ENCODE data around the gene NPB. TPM values are rescaled to one million over a fixed set of nuclear protein-coding genes. Genes with fewer than 3 reads are reported as not detected.

NPB gene
- total and polyA plus RNA-seq, 4 donors = 1.1 to 4.4 (median 3.0) TPM

Other genes with a start within 250 kb of the NPB start
- 1 to 10 TPM in 1 of 2 donors, not detected in 1; 3.7 TPM for gene PDE6G, start 245.7 kb upstream of the NPB start, total RNA-seq
- gene PDE6G, start 245.7 kb upstream of the NPB start, polyA plus RNA-seq (ENCODE audit: insufficient read length in 2 of 2) = 1 to 10 TPM; 1.9 to 2.0 TPM
- gene OXLD1, start 235.6 kb upstream of the NPB start, total RNA-seq = 10 to 100 TPM; 10.1 to 35.6 TPM
- gene OXLD1, start 235.6 kb upstream of the NPB start, polyA plus RNA-seq (ENCODE audit: insufficient read length in 2 of 2) = 10 to 100 TPM; 20.9 to 27.1 TPM
- gene CCDC137, start 235.5 kb upstream of the NPB start, total RNA-seq = 10 to 100 TPM in 1 of 2 donors, 1 to 10 TPM in 1; 3.9 to 11.9 TPM
- gene CCDC137, start 235.5 kb upstream of the NPB start, polyA plus RNA-seq (ENCODE audit: insufficient read length in 2 of 2) = 10 to 100 TPM; 21.1 to 25.9 TPM
- gene ARL16, start 218.4 kb upstream of the NPB start, total RNA-seq = 10 to 100 TPM; 43.2 to 57.1 TPM
- gene ARL16, start 218.4 kb upstream of the NPB start, polyA plus RNA-seq (ENCODE audit: insufficient read length in 2 of 2) = 10 to 100 TPM; 64.8 to 69.1 TPM
- gene HGS, start 218.2 kb upstream of the NPB start, total RNA-seq = 10 to 100 TPM; 37.9 to 66.7 TPM
- gene HGS, start 218.2 kb upstream of the NPB start, polyA plus RNA-seq (ENCODE audit: insufficient read length in 2 of 2) = 100 to 1,000 TPM; 107 to 128 TPM
- 10 to 100 TPM in 1 of 2 donors, 1 to 10 TPM in 1; 9.2 to 10.7 TPM for gene MRPL12, start 198.9 kb upstream of the NPB start, total RNA-seq
- gene MRPL12, start 198.9 kb upstream of the NPB start, polyA plus RNA-seq (ENCODE audit: insufficient read length in 2 of 2) = 10 to 100 TPM; 74.5 to 76.0 TPM
- 10 to 100 TPM in 1 of 2 donors, 1 to 10 TPM in 1; 6.1 to 10.4 TPM for gene SLC25A10, start 190.0 kb upstream of the NPB start, total RNA-seq
- 10 to 100 TPM; 14.1 to 15.2 TPM for gene SLC25A10, start 190.0 kb upstream of the NPB start, polyA plus RNA-seq (ENCODE audit: insufficient read length in 2 of 2)
- gene GCGR, start 98.1 kb upstream of the NPB start, total RNA-seq = under 1 TPM; 0.50 to 0.99 TPM
- gene GCGR, start 98.1 kb upstream of the NPB start, polyA plus RNA-seq (ENCODE audit: insufficient read length in 2 of 2) = 1 to 10 TPM in 1 of 2 donors, not detected in 1; 1.3 TPM
- gene MCRIP1, start 68.9 kb upstream of the NPB start, total RNA-seq = 100 to 1,000 TPM in 1 of 2 donors, 10 to 100 TPM in 1; 51.0 to 146 TPM
- 100 to 1,000 TPM; 216 to 234 TPM for gene MCRIP1, start 68.9 kb upstream of the NPB start, polyA plus RNA-seq (ENCODE audit: insufficient read length in 2 of 2)
- under 1 TPM in 1 of 2 donors, not detected in 1; 0.17 TPM for gene PPP1R27, start 67.2 kb upstream of the NPB start, total RNA-seq
- gene PPP1R27, start 67.2 kb upstream of the NPB start, polyA plus RNA-seq (ENCODE audit: insufficient read length in 2 of 2) = under 1 TPM in 1 of 2 donors, not detected in 1; 0.18 TPM
- 100 to 1,000 TPM; 143 to 443 TPM for gene P4HB, start 41.7 kb upstream of the NPB start, total RNA-seq
- 100 to 1,000 TPM; 254 to 311 TPM for gene P4HB, start 41.7 kb upstream of the NPB start, polyA plus RNA-seq (ENCODE audit: insufficient read length in 2 of 2)
- gene ARHGDIA, start 30.9 kb upstream of the NPB start, total RNA-seq = 100 to 1,000 TPM in 1 of 2 donors, 10 to 100 TPM in 1; 46.6 to 158 TPM
- 100 to 1,000 TPM; 318 to 319 TPM for gene ARHGDIA, start 30.9 kb upstream of the NPB start, polyA plus RNA-seq (ENCODE audit: insufficient read length in 2 of 2)
- gene ALYREF, start 10.7 kb upstream of the NPB start, total RNA-seq = 10 to 100 TPM; 54.6 to 77.1 TPM
- gene ALYREF, start 10.7 kb upstream of the NPB start, polyA plus RNA-seq (ENCODE audit: insufficient read length in 2 of 2) = 10 to 100 TPM; 77.4 to 84.5 TPM
- gene ANAPC11, start 10.5 kb upstream of the NPB start, total RNA-seq = 100 to 1,000 TPM in 1 of 2 donors, 10 to 100 TPM in 1; 53.8 to 120 TPM
- gene ANAPC11, start 10.5 kb upstream of the NPB start, polyA plus RNA-seq (ENCODE audit: insufficient read length in 2 of 2) = 100 to 1,000 TPM; 142 to 144 TPM
- gene PCYT2, start 9.2 kb downstream of the NPB start, total RNA-seq = 10 to 100 TPM; 31.4 to 36.4 TPM
- 10 to 100 TPM; 62.9 to 67.4 TPM for gene PCYT2, start 9.2 kb downstream of the NPB start, polyA plus RNA-seq (ENCODE audit: insufficient read length in 2 of 2)
- gene SIRT7, start 15.9 kb downstream of the NPB start, total RNA-seq = 10 to 100 TPM in 1 of 2 donors, 1 to 10 TPM in 1; 5.8 to 11.8 TPM
- 10 to 100 TPM; 18.9 to 24.2 TPM for gene SIRT7, start 15.9 kb downstream of the NPB start, polyA plus RNA-seq (ENCODE audit: insufficient read length in 2 of 2)
- 10 to 100 TPM; 10.8 to 13.0 TPM for gene MAFG, start 25.5 kb downstream of the NPB start, total RNA-seq
- gene MAFG, start 25.5 kb downstream of the NPB start, polyA plus RNA-seq (ENCODE audit: insufficient read length in 2 of 2) = 10 to 100 TPM; 21.5 to 24.2 TPM
- gene PYCR1, start 35.1 kb downstream of the NPB start, total RNA-seq = 10 to 100 TPM; 37.0 to 52.0 TPM
- 10 to 100 TPM; 47.2 to 56.8 TPM for gene PYCR1, start 35.1 kb downstream of the NPB start, polyA plus RNA-seq (ENCODE audit: insufficient read length in 2 of 2)
- 1 to 10 TPM in 1 of 2 donors, under 1 TPM in 1; 0.44 to 2.0 TPM for gene MYADML2, start 45.0 kb downstream of the NPB start, total RNA-seq
- gene MYADML2, start 45.0 kb downstream of the NPB start, polyA plus RNA-seq (ENCODE audit: insufficient read length in 2 of 2) = 1 to 10 TPM; 2.2 to 2.9 TPM
- gene NOTUM, start 58.9 kb downstream of the NPB start, total RNA-seq = 1 to 10 TPM in 1 of 2 donors, under 1 TPM in 1; 0.89 to 3.0 TPM
- gene NOTUM, start 58.9 kb downstream of the NPB start, polyA plus RNA-seq (ENCODE audit: insufficient read length in 2 of 2) = 1 to 10 TPM in 1 of 2 donors, under 1 TPM in 1; 0.82 to 1.4 TPM
- gene ASPSCR1, start 75.4 kb downstream of the NPB start, total RNA-seq = 10 to 100 TPM; 22.3 to 42.8 TPM
- gene ASPSCR1, start 75.4 kb downstream of the NPB start, polyA plus RNA-seq (ENCODE audit: insufficient read length in 2 of 2) = 10 to 100 TPM; 38.9 to 53.7 TPM
- gene CENPX, start 120.6 kb downstream of the NPB start, total RNA-seq = 10 to 100 TPM; 37.0 to 56.3 TPM
- gene CENPX, start 120.6 kb downstream of the NPB start, polyA plus RNA-seq (ENCODE audit: insufficient read length in 2 of 2) = 10 to 100 TPM; 70.4 to 71.9 TPM
- gene LRRC45, start 121.1 kb downstream of the NPB start, total RNA-seq = 10 to 100 TPM in 1 of 2 donors, 1 to 10 TPM in 1; 8.2 to 16.9 TPM
- gene LRRC45, start 121.1 kb downstream of the NPB start, polyA plus RNA-seq (ENCODE audit: insufficient read length in 2 of 2) = 10 to 100 TPM; 22.1 to 26.4 TPM
- 10 to 100 TPM; 51.7 to 58.4 TPM for gene RAC3, start 129.4 kb downstream of the NPB start, total RNA-seq
- gene RAC3, start 129.4 kb downstream of the NPB start, polyA plus RNA-seq (ENCODE audit: insufficient read length in 2 of 2) = 100 to 1,000 TPM; 212 to 214 TPM
- 10 to 100 TPM; 44.3 to 94.5 TPM for gene DCXR, start 135.5 kb downstream of the NPB start, total RNA-seq
- gene DCXR, start 135.5 kb downstream of the NPB start, polyA plus RNA-seq (ENCODE audit: insufficient read length in 2 of 2) = 100 to 1,000 TPM; 144 to 145 TPM
- 10 to 100 TPM; 19.5 to 36.7 TPM for gene RFNG, start 149.6 kb downstream of the NPB start, total RNA-seq
- gene RFNG, start 149.6 kb downstream of the NPB start, polyA plus RNA-seq (ENCODE audit: insufficient read length in 2 of 2) = 10 to 100 TPM; 61.8 to 75.2 TPM
- gene GPS1, start 149.7 kb downstream of the NPB start, total RNA-seq = 100 to 1,000 TPM in 1 of 2 donors, 10 to 100 TPM in 1; 63.4 to 125 TPM
- gene GPS1, start 149.7 kb downstream of the NPB start, polyA plus RNA-seq (ENCODE audit: insufficient read length in 2 of 2) = 100 to 1,000 TPM; 151 to 165 TPM
- 10 to 100 TPM; 18.9 to 48.8 TPM for gene DUS1L, start 163.6 kb downstream of the NPB start, total RNA-seq
- gene DUS1L, start 163.6 kb downstream of the NPB start, polyA plus RNA-seq (ENCODE audit: insufficient read length in 2 of 2) = 10 to 100 TPM; 66.6 to 85.1 TPM
- gene FASN, start 196.0 kb downstream of the NPB start, total RNA-seq = 10 to 100 TPM; 57.7 to 58.3 TPM
- gene FASN, start 196.0 kb downstream of the NPB start, polyA plus RNA-seq (ENCODE audit: insufficient read length in 2 of 2) = 100 to 1,000 TPM; 163 to 184 TPM